Cerebellar cortex (tissue), 1 donor: Measurements from ENCODE around the gene LAMA3.

ENCODE experiments used
- DNase-seq: peaks from one replicate; pipeline ENCODE4 v3.0.0-alpha.2; 2015; ENCODE audit warnings: low spot score

Gene LAMA3

DNA sequence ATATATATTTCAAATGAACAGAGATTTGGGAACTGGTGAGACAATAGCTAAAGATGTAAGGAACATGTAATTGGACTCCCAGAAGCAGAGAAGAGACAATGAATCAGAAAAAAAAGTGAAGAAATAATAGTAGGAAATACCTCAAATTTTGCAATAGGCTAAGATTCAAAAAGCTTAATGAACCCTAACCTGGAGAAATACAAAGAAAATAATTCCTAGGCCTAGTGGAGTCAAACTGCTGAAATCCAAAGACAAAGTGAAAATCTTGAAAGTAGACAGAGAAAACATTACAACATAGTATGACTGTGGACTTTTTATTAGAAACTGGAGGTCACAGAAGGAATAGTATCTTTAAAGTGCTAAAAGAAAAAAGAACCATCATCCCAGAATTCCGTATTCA, 76.7 kb downstream of the LAMA3 start:
- no peak for DNase-seq

DNA sequence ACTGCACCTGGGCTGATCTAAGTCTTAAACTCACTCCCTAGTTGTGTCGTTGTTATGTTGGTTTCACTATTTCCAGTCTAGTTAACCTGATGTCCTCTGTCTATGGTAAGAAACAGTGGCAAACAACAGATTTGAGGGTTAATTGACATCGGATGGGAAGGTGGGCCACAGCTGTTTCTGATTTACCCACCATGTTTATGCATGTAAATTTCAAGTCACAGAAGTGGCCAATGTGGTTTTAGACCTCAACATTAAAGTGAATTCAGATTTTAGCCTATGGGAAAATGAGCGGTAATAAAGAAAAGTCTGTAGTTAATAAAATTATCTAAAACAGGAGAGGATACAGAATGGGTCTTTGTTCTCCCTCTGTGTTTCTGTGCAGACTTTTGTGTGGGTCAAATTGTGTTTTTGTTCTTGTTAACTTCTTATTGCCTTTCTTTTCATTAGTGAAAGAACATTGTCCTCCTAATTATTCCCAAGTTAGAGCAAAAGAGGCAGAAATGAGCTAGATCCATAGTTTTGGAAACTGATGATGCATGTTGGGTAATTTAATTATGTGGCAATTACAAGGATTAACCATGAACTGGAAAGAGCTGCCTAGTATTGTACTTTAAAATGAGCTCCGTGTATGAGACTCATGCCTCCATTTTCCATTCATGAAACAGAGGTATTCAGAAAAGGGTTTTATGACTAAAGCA, 83.2 kb downstream of the LAMA3 start:
- DNase-seq, result no peak

DNA sequence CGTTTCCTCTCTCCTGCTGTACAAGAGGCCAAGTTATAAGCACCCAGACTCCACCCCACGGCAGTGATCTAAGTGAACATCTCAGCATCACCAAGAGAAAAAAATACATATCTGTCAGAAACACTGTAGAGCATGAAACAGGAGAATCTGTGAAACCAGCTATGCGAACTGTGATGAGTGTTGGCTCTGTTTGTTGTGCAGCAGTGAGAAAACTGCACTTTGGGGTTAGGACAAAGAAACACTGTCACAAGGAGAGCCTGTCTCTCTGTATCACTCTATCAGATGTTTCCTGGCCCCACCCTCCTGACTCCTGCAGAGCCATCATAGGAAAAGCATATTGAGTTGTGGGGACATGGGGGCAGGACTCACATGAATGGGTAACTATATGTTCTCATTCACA, 87.1 kb downstream of the LAMA3 start:
- no peak for DNase-seq

DNA sequence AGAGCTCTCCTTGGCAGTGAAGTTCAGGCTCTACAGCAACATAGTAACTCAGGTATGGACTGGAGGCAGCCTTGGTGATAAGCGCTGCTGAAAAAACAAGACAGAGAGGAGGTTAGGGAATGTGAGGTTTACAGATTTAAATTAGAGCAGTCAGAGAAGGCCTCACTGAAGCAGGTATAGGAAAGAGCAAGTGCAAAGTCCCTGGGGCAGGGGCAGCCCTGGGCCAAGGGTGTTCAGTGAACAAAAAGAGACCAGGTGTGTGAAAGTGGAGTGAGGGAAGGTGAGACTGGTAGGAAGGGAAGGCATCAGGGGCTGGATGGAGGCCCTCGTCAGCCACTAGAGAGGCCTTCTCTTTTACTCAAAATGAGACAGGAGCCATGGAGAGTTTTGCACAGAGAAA, 89.6 kb downstream of the LAMA3 start:
- DNase-seq, result no peak

DNA sequence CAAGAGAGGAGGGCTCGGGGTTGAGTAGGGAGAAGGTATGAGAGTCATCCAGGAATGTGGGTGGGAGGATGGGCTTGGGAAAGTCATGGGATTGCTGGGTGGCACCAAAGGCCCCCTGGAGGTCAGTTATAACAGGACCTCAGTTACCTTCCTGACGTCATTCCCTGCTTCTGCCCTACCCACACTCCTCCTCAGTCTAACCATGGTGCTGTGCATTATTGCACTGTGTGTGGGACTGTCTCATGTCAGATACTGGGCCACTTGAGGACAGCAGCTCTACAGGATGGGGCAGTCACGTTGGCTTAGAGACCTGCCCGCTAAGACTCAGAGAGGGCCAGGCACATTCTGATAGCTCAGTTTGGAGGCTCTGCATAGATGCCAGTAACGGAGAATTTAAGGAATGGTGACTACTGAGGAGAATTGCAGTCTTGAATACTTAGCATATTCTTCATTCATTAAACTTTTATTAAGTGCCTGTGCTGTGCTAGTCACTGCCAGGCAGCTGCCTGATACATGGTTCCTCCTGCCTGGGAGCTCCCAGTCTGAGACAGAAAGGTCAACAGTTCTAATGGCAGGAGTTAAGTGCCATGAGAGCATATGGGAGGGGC, 90.5 kb downstream of the LAMA3 start:
- DNase-seq, result no peak

DNA sequence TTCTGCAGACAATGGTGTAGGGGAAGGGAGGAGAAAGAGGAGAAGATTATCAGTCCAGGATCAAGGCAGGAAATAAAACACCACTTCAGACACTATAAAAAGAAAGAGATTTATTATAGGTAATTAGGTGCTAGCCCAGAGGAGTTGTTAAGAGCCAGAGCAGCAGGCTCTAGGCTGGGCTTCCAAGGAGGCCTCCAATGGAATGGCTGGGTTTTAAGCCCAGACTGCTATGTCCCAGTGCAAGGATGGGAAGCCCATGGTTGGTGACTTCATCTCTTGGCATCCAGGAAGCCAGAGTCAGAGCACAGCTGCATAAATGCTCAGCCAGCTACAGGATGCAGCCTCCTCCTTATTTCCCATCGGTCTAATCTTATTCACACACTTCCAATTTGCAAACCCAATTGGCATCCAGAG, 95.6 kb downstream of the LAMA3 start:
- DNase-seq, result no peak

DNA sequence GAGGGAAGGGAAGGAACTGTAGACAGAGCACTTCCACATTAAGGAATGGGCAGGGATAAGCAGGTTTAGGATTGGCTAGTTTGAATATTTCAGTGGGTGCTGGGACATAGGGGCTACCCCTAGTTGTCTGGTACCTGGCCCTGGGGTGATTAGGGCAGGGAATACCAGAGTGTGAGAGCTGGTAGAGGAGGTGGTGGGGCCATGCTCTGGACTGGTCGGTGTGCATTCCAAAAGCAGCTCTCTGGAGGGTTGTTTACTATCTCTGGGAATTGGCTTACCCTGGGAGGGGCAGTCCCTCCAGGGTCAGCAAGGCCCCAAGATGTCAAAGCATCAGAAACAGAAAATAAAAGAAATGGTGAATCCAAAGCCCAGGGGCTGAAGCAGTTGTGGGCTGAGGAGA, 103.8 kb downstream of the LAMA3 start:
- DNase-seq, result no peak

DNA sequence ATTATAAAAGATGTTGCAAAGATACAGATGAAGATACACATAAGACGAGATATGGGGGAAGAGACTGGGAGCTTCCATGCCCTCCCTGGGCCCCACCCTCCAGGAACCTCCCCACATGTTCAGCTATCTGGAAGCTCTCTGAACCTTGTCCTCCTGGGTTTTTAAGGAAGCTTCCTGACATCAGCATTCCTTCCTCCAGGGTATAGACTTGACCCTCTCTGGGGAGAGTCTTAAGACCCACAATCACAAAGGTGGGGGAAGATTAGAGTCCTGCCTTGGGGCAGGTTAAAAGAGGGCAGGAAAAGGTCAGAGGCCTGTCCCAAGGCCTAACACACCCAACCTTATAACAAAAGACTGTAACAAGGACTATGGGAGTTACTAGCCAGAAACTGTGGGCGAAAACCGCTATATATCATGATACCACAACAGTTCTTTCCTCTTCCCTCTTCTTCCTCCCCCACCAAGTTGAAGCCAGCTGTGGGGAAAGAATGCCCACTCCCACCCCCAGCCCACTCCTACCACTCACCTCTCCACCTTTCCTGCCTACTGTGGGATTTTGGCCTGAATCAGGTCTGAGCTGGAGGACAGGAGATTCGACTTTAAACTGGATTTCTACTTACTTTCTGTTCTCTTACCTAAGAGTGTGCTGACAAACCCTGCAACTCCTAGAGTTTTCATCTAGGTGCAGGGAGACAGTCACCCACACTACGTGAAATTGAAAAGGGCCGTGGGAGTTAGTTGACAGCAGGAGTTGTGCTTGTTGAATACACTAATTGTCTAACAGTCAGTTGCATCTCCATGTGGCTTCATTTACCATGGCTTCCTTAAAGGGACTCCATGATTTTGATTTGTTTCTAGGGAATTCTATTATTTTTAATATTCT, 105.0 kb downstream of the LAMA3 start:
- no peak for DNase-seq

DNA sequence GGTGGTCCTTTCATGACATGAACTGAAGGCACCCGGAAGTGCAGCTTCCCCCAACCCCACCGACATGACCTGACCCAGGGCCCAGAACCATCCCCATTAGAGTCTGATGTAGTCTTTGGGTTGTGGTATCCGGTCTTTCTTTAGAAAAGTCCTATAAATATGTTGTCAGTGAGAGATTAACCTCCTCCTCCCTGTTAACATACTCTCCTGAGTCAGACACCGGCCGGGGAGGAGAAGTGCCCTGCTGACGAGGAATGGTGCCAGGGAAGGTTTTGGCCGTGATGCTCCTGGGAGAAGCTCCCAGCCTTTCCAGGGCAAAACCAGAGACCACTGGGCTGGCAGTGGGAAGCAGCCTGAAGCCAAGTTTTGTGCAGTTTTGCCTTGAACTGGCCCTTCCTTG, 109.0 kb downstream of the LAMA3 start:
- DNase-seq, result no peak

DNA sequence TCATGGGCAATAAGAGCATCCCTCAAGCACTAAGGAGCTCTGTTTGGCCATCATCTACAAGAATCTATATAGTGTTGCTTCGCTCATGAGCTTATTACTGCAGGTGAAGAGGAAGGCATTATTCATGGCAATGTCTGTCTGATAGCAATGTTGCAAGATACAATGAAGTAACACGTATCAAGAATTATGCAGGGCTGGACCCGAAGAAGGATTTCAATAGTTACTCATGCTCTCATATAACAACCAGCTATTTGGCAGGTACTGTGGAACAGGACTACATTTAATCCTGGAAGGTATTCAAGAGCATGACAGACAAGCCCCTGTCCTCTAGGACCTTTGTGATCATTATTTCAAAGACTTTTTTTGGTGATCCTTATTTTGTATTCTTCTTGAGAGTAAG, 109.6 kb downstream of the LAMA3 start:
- DNase-seq, result no peak

DNA sequence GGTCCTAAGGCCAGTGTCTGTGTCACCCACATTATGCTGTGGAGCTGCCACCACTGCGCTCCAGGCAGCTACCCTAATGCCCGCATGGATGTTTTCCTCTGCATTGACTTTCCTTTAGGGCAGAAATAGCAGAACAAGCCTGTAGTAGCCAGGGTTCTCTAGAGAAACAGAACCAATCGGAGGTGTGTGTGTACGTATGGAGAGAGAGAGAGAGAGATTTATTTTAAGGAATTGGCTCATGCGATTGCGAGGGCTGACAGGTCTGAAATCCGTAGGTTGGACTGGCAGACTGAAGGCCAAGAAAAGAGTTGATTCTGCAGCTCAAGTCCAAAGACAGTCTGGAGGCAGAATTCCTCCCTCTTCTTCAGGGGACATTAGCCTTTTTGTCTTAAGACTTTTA, 110.3 kb downstream of the LAMA3 start:
- DNase-seq, result no peak

DNA sequence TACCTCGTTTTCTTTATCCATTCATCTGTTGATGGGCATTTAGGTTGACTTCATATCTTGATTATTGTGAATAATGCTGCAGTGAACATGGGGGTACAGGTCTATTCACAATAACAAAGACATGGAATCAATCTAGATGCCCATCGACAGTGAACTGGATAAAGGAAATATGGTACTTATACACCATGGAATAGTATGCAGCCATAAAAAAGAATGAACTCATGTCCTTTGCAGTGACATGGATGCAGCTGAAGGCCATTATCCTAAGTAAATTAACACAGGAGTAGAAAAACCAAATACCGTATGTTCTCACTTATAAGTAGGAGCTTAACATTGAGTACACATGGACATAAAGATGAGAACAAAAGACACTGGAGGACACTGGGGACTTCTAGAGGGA, 111.6 kb downstream of the LAMA3 start:
- DNase-seq, result no peak

DNA sequence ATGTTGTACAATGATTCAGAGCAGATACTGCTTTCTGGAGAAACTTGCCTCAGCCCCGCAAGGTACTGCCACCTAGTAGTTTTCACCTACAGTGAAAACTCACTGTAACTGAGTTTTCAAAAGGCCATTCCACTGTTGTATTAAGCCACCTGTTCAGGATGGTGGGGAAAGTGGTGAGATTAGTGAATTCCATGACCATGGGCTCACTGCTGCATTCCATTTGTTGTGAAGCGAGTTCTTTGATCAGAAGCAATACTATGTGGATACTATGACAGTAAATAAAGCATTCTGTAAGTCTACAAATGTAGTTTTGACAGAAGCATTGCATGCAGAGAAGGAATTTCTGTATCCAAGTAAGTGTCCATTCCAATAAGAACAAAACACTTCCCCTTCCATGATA, 113.6 kb downstream of the LAMA3 start:
- no peak for DNase-seq

DNA sequence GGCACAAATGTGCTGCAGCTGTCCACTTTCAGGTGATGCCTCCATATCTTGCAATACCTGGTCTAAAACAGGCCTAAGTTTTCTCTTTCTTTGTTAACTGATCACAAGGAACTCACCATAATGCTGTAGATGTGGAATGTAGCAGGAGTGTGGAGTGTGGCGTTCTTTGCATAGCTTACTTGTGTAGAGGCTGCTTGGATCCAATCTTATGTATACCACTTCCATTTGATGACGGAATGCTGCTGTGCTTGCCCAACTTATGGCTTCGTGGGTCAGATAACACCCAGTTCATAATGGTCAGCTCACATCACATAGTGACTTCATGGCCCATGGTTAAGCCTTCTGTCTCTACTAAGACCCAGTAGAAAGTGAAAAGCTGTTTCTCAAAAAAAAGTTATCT, 114.5 kb downstream of the LAMA3 start:
- no peak for DNase-seq

DNA sequence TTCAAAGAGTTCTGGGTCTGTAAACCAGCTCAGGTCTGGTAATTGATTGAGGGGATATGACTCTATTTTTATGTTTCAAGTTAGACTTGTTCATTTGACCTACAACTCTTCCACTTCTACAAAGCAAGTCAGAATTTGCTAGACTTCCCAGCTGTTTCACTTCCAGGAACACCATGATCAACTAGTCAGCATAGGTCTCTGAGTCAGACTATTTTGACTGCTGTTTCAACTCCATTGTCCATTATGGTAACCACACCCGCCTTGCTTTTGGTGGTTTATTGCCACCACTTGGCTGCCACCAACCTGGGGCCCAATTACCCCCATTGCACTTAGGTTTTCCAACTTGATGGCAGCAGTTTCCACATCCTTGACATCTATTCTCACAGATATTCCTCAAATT, 116.6 kb downstream of the LAMA3 start:
- no peak for DNase-seq

DNA sequence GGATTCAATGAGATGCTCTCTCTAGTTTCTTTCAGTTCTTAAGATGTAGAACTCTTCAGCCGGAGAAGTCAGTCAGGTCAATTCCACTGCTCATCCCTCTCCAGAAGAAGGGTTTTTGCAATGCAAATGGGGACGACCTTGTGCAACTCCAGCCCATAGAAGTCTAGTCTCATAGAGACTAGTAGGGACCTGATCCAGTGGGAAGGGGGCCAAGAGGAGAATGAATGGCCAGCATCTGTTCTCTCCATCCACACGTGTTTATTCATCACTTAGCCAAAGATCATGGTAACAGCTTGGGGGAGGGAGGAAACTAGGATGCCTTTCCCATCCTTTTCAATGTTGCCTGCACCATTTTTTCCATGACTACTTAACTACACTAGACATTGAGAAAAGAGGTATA, 120.2 kb downstream of the LAMA3 start:
- DNase-seq, result no peak

DNA sequence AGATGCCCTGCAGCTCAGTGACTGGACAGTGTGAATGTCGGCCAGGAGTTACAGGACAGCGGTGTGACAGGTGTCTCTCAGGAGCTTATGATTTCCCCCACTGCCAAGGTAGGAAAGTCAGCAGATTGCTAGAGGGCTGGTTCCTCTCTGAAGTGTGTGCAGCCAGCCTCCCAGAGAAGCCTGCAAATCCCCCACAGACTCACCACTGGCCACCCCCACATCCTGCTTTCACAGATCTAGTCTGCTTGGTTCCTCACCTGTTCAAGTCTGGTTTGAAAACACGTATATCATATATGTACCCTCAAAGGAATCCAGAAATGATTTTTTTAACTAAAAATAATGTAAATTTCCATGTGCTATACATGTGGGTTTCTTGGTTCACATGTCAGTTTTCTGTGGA, 121.1 kb downstream of the LAMA3 start:
- DNase-seq, result no peak

DNA sequence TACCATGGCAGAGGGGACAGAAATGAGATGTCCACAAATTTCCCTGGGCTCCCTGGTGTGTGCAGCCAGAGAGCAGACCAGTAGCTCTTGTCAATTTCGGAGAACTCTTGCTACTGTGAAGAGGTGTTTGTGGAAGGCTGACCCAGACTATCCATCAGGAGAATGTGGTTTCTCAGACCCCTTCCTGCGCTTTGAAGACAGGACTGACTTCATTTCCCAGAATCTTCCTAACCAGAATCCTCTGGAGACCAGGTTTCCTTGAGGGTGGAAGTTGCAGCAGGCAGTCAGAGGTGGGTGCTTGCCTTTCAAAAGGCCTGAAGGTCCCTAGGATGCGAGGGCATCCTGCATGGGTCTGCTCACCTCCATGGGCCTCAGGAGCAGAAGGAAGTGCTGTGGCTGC, 121.9 kb downstream of the LAMA3 start:
- no peak for DNase-seq

DNA sequence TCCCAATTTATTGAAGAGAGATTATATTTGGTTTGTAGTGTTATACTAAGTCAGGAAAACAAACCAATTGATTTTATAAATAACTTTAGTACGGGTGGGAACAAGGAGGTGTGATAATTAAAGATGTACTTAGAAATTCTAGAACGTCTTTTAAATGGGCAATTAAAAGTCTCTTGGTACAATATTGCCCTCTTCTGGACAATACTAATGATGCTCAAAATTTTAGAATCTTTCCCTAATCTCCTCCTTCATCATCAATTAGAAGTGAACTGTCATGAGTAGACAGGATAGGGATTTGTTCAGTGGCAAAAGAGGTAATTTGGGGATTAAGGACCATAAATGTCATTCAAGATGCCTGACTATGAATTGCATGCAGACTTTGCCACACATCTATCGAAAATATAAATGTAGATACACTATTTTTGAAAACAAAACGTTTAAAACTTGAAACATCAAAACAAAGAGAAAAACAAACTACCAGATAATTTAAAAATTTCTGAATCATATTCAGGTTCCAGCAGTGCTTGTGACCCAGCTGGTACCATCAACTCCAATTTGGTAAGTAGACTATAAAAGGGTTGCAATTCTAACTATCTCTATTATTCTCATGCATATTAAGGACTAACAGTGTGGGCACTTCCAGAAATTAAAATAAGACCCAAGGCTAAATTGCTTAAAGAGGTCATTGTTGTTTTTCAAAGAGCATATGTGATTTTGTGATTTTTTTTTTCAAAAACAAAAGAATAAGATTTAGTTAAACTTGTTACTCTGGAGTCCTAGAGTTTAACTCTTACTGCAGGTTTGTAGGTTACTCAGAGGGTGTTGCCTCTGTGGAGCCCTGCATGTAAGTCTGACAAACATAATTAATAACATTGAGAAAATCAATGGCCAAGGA, 123.5 kb downstream of the LAMA3 start:
- DNase-seq, result peak; percentile 20

DNA sequence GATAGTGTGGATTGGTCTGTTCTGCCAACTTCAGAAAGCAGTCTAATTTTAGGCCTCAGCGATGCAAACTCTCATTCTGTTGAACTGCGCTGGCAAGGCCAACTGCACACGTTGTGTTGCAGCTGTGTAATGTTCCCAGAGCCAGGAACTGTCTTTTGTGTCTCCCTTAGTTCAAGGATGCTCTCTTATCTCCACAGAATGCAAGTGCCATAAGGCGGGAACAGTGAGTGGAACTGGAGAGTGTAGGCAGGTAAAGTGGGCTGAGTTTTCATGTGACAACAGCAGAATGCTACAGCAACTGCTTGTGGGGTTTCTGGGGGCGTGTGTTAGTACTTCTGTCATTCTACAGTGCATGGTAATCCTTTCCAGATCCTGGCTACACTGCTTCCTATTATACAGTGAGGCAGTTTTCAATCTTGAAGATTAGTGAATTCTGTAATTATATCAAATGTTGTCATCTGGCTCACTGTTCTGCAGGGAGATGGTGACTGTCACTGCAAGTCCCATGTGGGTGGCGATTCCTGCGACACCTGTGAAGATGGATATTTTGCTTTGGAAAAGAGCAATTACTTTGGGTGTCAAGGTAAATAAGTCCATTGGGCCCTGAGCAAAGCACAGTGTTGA, 125.8 kb downstream of the LAMA3 start:
- DNase-seq, result no peak

DNA sequence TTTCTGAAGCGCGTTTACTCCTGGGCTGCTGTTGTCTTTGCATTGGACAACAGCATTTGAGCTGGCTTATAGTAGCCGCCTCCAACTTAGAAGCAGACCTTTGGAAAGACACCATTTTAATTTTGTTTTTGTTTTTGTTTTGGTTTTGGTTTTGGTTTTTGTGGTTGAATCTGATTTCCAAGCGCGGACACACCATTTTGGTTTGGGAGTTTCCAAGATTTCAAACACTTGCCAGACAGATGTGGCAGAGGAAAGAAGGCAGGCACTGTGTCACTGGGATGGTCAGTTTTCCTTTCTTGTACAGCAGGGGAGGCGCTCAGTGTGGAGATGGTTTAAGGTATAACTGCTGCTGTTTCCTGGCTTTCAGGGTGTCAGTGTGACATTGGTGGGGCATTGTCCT, 126.8 kb downstream of the LAMA3 start:
- DNase-seq, result no peak

DNA sequence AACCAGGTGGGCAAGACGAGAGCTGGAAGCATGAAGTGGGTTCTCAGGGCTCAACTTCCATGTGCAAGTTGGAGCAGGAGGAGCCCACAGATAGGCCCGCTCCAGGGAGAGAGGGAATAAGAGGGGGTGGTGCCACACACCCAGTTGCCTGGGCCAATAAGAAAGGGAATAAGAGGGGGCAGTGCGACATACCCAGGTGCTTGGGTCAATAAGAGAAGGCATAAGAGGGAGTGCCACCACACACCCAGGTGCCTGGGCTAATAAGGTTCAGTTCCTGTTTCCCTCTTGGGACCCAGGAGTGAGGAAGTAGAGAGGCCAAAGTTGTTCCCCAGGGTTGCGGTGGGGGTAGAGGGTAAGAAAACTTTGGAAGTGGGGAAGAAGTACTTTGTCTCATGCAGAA, 127.5 kb downstream of the LAMA3 start:
- no peak for DNase-seq
